HEK293T (cell line): Measurements from ENCODE around the gene OSER1.
A peak's percentile ranks its signal among the peaks of the same experiment; 100 is the strongest.

Experiments
- CTCF ChIA-PET: fragments of 350-600 bp; formaldehyde crosslinking; extraction: SDS; loops from one replicate; lab custom pipeline; 2021; ENCODE audit warnings: antibody characterized with exemption, inconsistent platforms; lab: Yijun Ruan, JAX
- POLR2A ChIA-PET: fragments of 350-600 bp; formaldehyde crosslinking; extraction: SDS; loops from one replicate; lab custom pipeline; 2020; ENCODE audit warnings: antibody characterized with exemption, inconsistent platforms; lab: Yijun Ruan, JAX
- DNase-seq: peaks from one replicate; pipeline ENCODE4 v3.0.0; 2012; ENCODE audit warnings: mixed read lengths; ENCODE audit errors: extremely low spot score
- ARNT ChIP-seq: fragments of 450-650 bp; IDR thresholded peaks from 2 replicates; pipeline ENCODE4 v1.6.1; 2017; ENCODE audit warnings: mild to moderate bottlenecking
- BHLHE40 ChIP-seq: fragments of 450-650 bp; IDR thresholded peaks from 2 replicates; pipeline ENCODE4 v1.6.1; 2016; ENCODE audit warnings: mild to moderate bottlenecking, moderate library complexity, borderline replicate concordance
- CTBP1 ChIP-seq: fragments of 450-650 bp; IDR thresholded peaks from 2 replicates; pipeline ENCODE4 v1.6.1; 2016; ENCODE audit warnings: borderline replicate concordance
- ELF4 ChIP-seq: fragments of 450-650 bp; IDR thresholded peaks from 2 replicates; pipeline ENCODE4 v1.6.1; 2017; ENCODE audit warnings: antibody characterized with exemption
- FOXA1 ChIP-seq: fragments of 450-650 bp; IDR thresholded peaks from 2 replicates; pipeline ENCODE4 v1.6.1; 2016; ENCODE audit warnings: mild to moderate bottlenecking
- FOXK2 ChIP-seq: fragments of 450-650 bp; IDR thresholded peaks from 2 replicates; pipeline ENCODE4 v1.6.1; 2016; ENCODE audit warnings: mild to moderate bottlenecking
- FOXM1 ChIP-seq: fragments of 450-650 bp; IDR thresholded peaks from 2 replicates; pipeline ENCODE4 v1.6.1; 2017; ENCODE audit warnings: mild to moderate bottlenecking, borderline replicate concordance
- HDGF ChIP-seq: fragments of 450-650 bp; IDR thresholded peaks from 2 replicates; pipeline ENCODE4 v1.6.1; 2017; ENCODE audit warnings: antibody characterized with exemption, borderline replicate concordance
- L3MBTL2 ChIP-seq: fragments of 450-650 bp; conservative IDR thresholded peaks from 2 replicates; pipeline ENCODE4 v1.6.1; 2016; ENCODE audit warnings: mild to moderate bottlenecking
- LEF1 ChIP-seq: fragments of 450-650 bp; IDR thresholded peaks from 2 replicates; pipeline ENCODE4 v1.6.1; 2017; ENCODE audit warnings: mild to moderate bottlenecking, borderline replicate concordance
- NFRKB ChIP-seq: fragments of 450-650 bp; IDR thresholded peaks from 2 replicates; pipeline ENCODE4 v1.6.1; 2016; ENCODE audit warnings: mild to moderate bottlenecking, moderate library complexity
- SP1 ChIP-seq: fragments of 450-650 bp; IDR thresholded peaks from 2 replicates; pipeline ENCODE4 v1.6.1; 2017
- SUZ12 ChIP-seq: fragments of 450-650 bp; IDR thresholded peaks from 2 replicates; pipeline ENCODE4 v1.6.1; 2016; ENCODE audit warnings: mild to moderate bottlenecking
- TARDBP ChIP-seq: fragments of 450-650 bp; IDR thresholded peaks from 2 replicates; pipeline ENCODE4 v1.6.1; 2016
- ZNF384 ChIP-seq: fragments of 450-650 bp; IDR thresholded peaks from 2 replicates; pipeline ENCODE4 v1.6.1; 2016
- TF ChIP-seq, protein P1 (sequence below): fragments of 450-650 bp; IDR thresholded peaks from 2 replicates; pipeline ENCODE4 v1.6.1; 2016

OSER1 gene

DNA sequence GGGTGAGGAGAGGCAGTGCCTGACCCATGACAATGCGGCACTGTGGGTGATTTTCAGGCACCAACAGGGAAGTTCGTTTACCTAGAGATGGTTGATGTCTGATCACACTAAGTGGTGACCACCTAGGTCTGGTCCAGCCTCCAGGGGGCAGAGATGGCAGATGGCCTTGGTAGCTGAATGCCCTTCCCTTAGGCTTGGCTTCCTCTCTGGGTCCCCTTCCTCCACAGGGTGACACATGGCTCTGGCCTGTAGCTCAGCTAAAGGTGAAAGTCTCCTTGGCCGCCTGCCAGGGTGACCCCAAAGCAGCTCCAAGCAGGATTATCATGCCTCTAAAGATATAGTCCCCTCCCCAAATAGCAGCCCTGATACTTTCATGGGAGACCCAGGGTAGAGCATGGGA lies 43.0 kb upstream of the OSER1 start:
- POLR2A ChIA-PET: interaction anchor here (1.0 kb wide), 1 partner anchor 11 kb away, joined by 4 read pairs; no protein-coding TSS in a partner anchor
- no peak for DNase-seq
- CTCF ChIA-PET: interaction anchor here (1.0 to 1.1 kb wide), 2 partner anchors 8 to 19 kb away, joined by 4 to 5 read pairs; no protein-coding TSS in a partner anchor
- TF ChIP-seq SUZ12: no peak
- no peak for TF ChIP-seq L3MBTL2
- TF ChIP-seq NFRKB: no peak
- TF ChIP-seq ZNF384: no peak
- TF ChIP-seq ARNT: no peak
- no peak for TF ChIP-seq FOXM1
- TF ChIP-seq HDGF: no peak
- no peak for TF ChIP-seq SP1
- TF ChIP-seq, protein P1, sequence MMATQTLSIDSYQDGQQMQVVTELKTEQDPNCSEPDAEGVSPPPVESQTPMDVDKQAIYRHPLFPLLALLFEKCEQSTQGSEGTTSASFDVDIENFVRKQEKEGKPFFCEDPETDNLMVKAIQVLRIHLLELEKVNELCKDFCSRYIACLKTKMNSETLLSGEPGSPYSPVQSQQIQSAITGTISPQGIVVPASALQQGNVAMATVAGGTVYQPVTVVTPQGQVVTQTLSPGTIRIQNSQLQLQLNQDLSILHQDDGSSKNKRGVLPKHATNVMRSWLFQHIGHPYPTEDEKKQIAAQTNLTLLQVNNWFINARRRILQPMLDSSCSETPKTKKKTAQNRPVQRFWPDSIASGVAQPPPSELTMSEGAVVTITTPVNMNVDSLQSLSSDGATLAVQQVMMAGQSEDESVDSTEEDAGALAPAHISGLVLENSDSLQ: no peak
- no peak for TF ChIP-seq LEF1
- TF ChIP-seq BHLHE40: no peak
- no peak for TF ChIP-seq CTBP1
- TF ChIP-seq FOXK2: no peak
- TF ChIP-seq ELF4: no peak
- TF ChIP-seq FOXA1: no peak
- no peak for TF ChIP-seq TARDBP

DNA sequence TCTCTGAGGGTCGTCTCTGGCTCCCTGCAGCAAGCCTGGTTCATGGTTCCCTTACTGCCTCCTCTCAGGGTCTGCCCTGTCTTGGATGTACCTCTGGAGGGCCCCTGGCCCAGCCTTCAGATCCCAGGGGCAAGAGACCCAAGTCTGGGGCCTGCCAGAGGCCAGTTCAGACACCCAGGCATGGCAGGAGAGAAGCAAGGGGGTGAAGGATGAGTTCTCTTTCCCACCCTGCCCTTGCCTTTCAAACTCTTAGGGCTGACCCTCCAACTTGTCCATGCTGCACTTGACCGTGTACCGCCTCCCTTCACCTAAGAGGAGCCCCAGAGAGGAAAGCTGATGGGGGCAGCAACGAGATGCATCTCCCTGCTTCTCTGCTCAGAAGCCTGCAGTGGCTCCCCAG lies 40.7 kb upstream of the OSER1 start:
- POLR2A ChIA-PET: no interaction called here
- CTCF ChIA-PET: no interaction called here
- TF ChIP-seq HDGF (no peak), L3MBTL2 (no peak), ARNT (no peak), TARDBP (no peak), NFRKB (no peak), LEF1 (no peak), FOXM1 (no peak), ELF4 (no peak), FOXA1 (no peak), FOXK2 (no peak), SP1 (no peak), BHLHE40 (no peak), CTBP1 (no peak), ZNF384 (no peak), SUZ12 (no peak)
- TF ChIP-seq, protein P1: no peak
- DNase-seq: no peak

DNA sequence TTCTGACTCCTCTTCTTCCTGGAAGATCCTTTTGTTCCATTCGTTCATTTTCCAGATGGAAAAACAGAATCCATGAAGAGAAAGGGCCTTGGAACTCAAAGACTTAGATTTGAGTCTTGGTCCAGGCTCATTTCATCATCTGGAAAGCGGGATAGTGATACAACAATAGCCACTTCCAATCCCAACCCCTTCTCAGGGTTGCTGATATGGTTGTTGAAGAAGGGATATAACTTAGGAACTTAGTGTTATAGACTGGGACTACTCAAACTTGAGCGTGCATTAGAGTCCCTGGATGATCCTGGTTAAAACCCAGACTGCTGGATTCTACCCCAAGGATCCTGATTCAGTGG lies 37.8 kb upstream of the OSER1 start:
- CTCF ChIA-PET: interaction anchor here (1.0 kb wide), 1 partner anchor 74 kb away, joined by 4 read pairs; no protein-coding TSS in a partner anchor
- no peak for DNase-seq
- POLR2A ChIA-PET: no interaction called here
- no peak for TF ChIP-seq CTBP1
- TF ChIP-seq ZNF384: no peak
- TF ChIP-seq TARDBP: no peak
- no peak for TF ChIP-seq ARNT
- no peak for TF ChIP-seq L3MBTL2
- no peak for TF ChIP-seq SUZ12
- no peak for TF ChIP-seq FOXM1
- TF ChIP-seq ELF4: no peak
- TF ChIP-seq HDGF: no peak
- TF ChIP-seq SP1: no peak
- no peak for TF ChIP-seq LEF1
- TF ChIP-seq FOXA1: no peak
- no peak for TF ChIP-seq FOXK2
- TF ChIP-seq, protein P1: no peak
- no peak for TF ChIP-seq BHLHE40
- TF ChIP-seq NFRKB: no peak

DNA sequence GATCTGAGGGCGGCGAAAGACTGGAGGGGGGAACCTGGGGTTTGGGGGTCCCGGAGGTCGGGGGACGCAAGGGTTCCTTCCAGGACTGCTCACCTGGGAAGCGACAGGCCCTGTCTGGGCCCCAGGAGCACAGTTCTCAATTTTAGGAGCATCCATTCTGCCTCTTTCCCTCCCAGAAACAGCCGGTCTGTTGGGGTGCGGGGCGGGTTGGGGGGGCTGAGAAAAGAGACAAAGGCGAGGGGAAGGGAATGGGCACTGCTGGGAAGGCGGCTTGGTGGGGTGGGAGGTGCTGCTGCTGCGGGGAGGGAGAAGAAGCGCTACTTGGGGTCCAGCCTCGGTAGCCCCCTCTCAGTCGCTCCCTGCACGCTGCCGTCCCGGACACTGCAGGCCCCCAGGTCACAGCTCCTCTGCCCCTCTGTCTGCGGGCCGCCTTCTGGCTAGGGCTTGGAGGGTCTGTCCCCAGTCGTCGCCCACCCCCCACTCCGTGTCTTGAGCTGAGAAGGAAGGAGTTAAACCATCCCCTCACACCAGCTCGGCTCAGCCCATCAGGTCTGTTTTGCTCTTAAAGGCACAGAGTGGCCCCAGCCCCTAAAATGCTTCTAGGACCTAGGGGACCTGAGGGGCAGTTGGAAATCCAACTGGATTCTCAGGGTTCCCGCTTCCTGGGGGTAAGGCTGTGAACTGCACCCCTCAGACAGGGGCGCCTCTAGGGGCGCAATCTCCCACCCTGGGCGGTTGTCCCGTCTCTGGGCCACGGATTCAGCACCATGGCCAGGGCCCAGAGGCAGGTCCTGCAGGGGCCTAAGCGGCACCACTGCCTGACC lies 37.2 kb upstream of the OSER1 start:
- CTCF ChIA-PET: interaction anchor here (1.0 kb wide), 1 partner anchor 75 kb away, joined by 4 read pairs; no protein-coding TSS in a partner anchor
- POLR2A ChIA-PET: interaction anchor here (0.9 kb wide), 1 partner anchor 14 kb away, joined by 3 read pairs; no protein-coding TSS in a partner anchor
- peak; percentile 65 for DNase-seq
- TF ChIP-seq ZNF384: no peak
- no peak for TF ChIP-seq CTBP1
- TF ChIP-seq FOXK2: no peak
- no peak for TF ChIP-seq ARNT
- TF ChIP-seq ELF4: no peak
- TF ChIP-seq L3MBTL2: no peak
- TF ChIP-seq BHLHE40: no peak

DNA sequence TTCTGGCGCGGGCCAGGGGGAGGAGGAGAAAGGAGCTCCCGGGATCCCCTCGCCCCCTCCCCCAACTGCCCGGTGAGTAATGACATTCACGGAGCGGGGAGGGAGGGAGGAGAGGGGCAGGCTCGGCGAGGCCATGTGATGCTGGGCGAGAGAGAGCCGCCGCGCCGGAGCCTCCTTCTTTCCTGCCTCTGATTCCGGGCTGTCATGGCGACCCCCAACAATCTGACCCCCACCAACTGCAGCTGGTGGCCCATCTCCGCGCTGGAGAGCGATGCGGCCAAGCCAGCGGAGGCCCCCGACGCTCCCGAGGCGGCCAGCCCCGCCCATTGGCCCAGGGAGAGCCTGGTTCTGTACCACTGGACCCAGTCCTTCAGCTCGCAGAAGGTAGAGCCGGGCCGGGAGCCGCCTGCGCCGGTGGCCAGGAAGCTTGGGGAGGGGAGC lies 36.6 kb upstream of the OSER1 start, which contains the start of gene GDAP1L1:
Gene GDAP1L1, plus strand, starts transcription at position 178 of the 441 bp plus-strand sequence. Its CDS starts 27 bp downstream, at position 205.
- no peak for TF ChIP-seq SP1
- no peak for TF ChIP-seq BHLHE40
- TF ChIP-seq LEF1: no peak
- TF ChIP-seq FOXA1: no peak
- no peak for TF ChIP-seq NFRKB
- no peak for TF ChIP-seq FOXK2
- TF ChIP-seq HDGF: no peak
- TF ChIP-seq FOXM1: no peak
- no peak for TF ChIP-seq ZNF384
- no peak for TF ChIP-seq CTBP1
- TF ChIP-seq SUZ12: no peak
- TF ChIP-seq, protein P1: no peak
- no peak for TF ChIP-seq ELF4
- POLR2A ChIA-PET: interaction anchor here (0.6 to 0.9 kb wide), 2 partner anchors 13 to 23 kb away, joined by 3 read pairs; no protein-coding TSS in a partner anchor
- CTCF ChIA-PET: no interaction called here
- DNase-seq: no peak
